Stimulated activated CD4-positive, alpha-beta T cell treated with anti-CD3 and anti-CD28 coated beads, TNF-alpha, amount 100 ng/mL, for 24 hours (primary cell): ENCODE results near the gene PTGDR2.
"Not testable (repeated sequence)": the region's sequence is repeated elsewhere in the genome, so short reads cannot be mapped to it uniquely, and the experiment has no call there.

ENCODE experiments used
- DNase-seq, 3 experiments: peaks; one replicate each; pipeline ENCODE4 v3.0.0-alpha.2; 2020; ENCODE audit warnings: low read depth in 3 of 3

Gene PTGDR2

DNA sequence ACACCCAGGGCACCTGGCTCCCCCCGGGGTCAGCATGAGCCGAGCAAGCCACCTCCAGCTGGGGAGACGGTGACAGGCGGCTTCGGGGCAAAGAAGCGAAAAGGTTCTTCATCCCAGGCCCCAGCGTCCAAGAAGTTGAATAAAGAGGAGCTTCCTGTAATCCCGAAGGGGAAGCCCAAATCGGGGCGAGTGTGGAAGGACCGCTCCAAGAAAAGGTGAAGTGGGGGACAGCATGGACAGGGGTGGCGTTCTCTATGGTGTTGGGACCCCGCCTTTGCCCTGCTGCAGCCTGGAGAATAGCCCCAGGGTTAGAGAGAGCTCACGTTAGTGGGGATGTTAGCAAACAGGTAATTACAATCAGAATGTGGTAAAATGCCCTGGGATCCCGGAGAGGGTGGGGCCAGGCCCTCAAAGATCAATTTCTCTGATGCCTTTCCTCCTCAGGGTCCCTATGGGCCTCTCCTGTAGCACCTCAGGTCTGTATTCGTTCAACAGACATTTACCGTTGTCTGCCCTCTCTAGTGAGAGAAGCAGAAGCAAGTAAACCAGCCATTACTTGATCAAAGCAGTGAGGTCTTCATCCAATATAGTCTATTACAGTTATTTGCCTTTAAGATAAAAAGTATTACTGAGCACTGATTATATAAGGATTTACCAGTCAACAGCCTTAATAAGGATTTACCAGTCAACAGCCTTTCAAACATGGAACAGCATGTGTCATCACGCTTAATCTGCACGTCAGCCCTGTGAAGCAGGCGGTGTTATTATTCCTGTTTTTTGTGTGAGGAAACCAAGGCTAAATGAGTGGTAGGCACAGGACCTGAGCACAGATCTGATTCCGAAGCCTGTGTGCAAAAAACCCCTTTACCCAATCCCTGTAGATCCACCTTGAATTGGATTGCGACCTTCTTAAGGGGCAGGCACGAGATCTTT is 12.8 kb downstream of the PTGDR2 start:
- no peak for DNase-seq

DNA sequence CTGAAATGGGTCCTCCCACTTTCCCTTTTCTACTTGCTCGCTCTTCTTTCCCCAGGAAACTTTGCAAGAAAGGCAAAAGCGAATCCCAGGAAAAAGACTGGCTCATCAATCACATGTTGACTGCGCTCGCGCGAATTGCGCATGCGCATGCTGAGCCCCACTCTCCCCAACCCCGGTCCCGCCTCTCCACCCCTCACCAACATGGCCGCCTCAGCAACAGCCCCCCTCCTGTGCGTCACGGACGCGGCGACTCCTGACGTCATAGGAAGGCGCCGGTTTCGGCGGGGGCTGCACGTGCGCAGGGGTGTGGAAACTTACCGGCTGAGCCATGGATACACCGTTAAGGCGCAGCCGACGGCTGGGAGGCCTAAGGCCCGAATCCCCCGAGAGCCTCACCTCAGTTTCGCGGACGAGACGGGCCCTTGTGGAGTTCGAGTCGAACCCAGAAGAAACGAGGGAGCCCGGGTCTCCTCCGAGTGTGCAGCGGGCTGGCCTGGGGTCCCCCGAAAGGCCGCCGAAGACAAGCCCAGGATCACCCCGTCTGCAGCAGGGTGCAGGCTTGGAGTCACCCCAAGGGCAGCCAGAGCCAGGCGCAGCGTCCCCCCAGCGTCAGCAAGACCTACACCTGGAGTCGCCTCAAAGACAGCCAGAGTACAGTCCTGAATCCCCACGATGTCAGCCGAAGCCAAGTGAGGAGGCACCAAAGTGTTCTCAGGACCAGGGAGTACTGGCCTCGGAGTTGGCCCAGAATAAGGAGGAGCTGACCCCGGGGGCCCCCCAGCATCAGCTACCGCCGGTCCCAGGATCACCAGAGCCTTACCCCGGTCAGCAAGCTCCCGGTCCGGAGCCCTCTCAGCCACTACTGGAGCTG is 13.7 kb downstream of the PTGDR2 start, which contains the start of gene CCDC86:
CCDC86 (plus strand) TSS at position 317 of the 871 bp plus-strand sequence; CDS start at position 329, 12 bp downstream.
- peak; percentile 98 for DNase-seq

DNA sequence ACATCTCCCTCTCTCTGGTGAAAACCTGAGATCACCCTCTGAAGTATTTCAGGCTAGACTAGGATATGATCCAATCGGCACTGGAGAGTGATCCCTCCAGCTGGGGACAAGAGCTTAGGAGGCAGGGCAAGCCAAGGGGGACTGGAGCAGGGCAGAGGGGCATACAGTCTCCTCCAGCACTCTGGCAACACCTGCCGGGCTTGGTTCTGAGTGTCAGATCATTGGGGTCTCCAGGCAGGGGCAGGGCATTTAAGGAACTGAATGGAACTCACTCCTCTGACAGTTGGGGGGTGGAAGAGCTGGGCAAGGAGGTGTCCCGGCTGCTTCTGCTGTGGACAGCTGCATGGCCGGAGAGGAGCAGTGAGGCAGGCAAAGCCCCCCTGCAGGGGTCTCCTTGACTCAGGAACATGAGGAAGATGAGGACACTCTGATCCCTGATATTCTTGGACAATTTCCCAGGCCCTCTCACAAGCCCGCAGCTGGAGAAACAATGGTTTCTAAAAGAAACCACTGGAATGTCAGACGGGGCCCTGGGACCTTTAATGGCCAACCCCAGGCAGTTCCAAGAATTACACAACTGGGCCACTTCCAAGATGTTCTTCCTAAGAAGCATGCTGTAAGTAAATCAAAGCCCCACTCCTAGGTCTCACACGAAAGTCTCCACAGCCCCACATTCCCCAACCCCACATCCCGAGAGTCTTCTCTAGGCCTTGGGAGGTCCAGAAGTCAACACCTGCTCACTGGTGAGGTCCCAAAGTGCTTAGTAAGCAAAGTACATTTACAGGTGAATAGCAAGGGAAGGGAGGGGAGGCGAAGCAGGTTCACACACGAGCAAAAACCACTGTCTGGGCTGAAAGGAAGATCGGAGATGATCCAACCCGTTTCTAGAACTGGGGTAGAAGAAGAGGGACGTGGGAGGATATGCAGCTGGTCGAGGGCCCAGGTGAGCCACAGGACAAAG is 15.0 kb downstream of the PTGDR2 start:
- DNase-seq: no peak

DNA sequence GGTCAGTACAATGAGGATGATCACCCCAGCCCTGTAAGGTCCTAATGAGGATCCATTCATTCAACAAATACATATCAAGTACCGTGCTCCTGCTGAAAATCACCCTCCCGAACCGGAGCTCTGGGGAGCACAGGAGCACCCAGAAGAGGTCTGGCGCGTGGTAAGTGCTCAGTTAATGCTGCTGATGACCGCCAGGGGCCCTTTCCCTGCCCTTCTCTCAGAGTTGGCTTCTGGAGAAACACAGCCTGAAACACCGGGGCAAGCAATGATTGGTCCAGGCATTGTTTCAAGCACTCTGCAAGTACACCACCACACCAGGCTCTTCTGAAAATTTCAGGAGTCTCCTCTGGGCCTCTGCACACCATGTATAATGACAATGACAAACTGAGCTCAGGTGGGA is 17.6 kb downstream of the PTGDR2 start:
- DNase-seq: no peak

DNA sequence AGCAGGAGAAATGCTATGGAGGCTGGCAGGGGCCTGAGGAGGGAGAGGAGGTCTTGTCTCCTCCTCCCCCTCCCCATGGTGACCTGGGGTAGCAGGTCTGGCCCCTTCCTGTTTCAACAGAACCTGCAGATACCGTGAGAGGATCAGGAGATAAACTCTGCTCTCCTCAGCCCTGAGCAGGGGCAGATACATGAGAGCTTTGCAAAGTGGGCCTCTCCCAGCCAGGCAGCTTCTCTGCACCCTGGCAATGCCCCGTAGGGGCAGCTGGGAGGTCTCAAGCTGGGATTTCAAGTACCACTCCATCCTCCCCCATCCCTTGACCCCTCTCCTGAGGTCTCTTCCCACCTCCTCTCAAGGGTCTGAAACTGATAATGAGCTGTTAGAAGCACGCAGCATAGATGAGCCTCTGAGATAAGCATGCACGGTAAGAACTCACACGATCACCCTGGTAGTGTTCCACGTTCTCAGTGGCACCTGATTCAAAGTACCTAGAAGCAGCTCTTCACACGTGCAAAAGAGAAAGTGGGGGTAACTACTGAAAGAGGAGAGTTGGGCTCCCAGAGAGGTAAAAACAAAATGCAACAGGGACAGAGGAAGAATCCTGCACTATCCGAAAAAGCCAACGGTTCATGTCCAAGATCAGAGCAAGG is 18.8 kb downstream of the PTGDR2 start:
- no peak for DNase-seq

DNA sequence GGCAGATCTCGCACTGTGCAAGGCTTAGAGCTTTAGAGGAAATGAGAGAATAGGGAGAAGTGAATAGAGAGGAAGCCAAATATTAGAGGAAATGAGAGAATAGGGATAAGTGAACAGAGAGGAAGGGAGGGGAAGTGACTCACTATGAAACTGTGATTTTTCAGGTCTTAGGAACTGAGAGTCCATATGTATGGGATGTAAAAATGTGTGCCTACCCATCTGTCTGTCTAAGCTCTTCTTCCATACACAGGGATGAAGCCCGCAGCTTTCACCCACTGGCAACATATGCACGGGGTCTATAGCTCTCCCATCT is 20.3 kb downstream of the PTGDR2 start:
- DNase-seq: no peak

DNA sequence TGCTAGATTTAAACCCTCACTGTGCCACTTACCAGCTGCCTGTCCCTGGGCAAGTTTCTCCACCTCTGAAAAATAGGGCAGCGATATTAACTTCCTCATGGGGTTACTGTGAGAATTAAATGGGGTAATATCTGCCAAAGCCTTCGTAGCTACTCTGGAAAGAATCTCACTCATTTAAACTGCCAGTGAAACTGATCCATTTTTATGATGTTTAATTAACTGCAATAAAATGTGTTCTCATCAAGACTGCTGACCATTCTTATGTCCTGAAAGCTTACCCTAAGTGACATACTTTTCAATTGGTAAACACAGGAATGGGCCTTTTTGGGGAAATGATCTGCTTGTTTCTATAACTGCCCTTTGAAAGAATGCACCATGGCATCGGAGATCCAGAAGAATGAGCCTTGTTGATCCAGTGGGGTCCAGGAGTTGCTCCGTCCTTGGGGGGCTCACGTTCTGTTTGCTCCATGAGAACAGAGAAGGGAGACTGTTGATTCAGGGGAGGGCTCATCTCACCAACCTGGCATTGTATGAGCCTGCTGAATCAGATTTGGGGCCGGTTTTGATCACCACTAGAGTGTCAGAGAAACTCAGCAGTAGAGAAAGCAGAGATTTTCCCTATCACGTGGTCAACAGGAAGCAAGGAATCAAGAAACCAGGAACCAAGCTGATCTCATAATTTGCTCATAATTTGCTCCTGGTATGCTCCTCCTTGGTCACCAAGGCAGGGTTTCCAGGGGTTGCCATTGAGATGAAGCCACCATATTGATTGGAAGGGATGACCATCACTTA is 20.8 kb downstream of the PTGDR2 start:
- DNase-seq: no peak

DNA sequence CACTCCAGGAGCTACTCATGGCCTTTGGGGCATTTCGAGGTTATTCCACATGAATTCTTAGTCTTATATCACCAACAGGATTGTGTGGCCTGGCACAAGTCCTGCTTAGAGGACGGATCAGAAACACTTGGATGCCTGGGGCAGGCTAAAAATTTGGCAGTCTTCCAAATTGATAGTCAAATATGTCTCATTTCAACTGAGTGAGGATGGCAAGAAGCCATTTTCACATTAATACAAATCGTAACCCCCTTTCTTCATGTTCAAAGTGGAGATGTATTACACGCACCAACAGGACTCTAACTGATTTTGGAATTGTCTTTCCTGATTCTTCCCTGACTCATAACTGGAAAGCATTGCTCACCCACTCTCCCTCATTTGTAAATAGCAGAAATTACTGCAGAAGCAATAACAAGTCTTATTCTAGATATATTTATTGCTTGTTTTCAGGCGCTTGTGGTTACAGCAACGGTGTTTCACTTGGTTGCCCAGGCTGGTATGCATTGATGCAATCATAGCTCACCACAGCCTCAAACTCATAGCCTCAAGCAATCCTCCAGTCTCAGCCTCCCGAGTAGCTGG is 24.2 kb downstream of the PTGDR2 start:
- DNase-seq: no peak

DNA sequence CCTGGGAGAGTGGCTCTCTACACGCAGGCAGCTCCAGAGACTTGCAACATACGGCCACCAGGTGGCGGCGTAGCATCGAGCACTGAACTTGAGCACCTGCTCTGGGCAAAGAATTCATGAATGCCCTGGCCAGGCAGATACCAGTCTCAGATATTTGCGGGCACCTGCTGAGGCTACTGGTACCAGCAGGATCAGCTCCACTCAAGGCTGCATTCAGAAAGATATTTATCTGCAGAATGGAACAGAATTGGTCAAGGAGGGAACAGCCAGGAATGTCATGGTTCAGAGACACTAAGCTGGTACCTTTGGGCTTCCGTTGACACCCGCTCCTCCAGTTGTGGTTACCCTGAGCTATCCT is 24.6 kb downstream of the PTGDR2 start:
- peak; percentile 62 to 81 (median 64) for DNase-seq

DNA sequence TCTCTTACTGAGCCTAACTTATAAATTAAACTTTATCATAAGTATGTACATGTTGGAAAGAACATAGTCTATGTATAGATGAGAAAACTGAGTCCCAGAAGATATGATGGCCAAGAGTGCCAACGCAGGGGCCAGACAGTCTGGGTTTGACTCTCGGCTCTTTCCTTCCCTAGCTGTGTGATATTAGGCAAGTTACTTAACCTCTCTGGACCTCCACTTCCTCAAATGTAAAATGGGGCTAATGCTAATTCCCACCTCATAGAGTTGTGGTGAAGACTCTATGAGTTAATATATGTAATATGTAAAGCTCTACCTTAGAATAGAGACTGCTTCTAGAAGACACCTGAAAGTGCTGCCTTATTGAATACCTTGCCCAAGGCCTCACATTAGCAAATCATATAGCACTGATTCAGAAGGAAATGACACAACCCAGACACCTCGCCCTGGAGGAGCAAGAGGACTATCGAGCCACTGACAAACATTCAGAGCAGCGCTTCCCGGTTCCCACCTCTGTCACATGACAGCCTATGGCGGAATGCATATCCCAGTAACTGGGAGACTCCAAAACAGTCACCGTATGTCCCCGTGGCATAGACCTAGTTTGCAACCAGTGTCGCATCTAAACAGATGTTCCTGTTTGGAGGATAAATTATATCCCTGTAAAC is 25.1 kb downstream of the PTGDR2 start:
- peak in 1 of 3 experiments; percentile 13 for DNase-seq

DNA sequence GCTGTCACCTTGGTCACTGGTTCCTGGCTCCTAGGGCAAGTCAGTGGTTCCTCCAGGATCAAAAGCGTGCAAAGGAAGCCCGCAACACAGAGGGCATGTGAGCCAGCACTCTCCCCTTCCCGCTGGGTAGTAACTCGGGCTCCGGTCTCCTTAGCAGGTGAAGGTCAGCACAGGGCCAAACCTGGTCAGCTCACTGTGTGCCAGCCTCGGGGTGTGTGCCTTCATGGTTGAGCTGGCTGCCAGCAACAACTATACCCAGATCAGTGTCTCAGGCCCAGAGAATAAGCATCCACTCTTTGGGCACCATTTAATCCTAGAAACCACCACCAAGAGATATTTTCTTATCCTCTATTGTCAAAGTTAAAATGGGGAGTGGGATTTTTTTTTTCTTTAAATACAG is 30.0 kb downstream of the PTGDR2 start:
- DNase-seq: no peak

DNA sequence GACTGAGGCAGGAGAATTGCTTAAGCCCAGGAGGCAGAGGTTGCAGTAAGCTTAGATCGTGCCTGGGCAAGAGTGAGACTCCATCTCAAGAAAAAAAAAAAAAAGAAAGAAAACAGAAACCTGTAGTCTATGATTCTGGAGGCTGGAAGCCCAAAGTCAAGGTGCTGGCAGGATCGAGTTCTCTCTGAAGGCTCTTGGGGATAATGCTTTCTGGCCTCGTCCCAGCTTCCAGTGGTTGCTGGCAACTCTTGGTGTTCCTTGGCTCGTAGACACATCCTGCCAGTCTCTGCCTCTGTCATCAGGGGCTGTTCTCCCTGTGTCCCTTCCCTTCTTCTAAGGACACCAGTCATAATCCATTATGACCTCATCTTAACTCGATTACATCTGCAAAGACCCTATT is 30.6 kb downstream of the PTGDR2 start:
- DNase-seq: no peak

DNA sequence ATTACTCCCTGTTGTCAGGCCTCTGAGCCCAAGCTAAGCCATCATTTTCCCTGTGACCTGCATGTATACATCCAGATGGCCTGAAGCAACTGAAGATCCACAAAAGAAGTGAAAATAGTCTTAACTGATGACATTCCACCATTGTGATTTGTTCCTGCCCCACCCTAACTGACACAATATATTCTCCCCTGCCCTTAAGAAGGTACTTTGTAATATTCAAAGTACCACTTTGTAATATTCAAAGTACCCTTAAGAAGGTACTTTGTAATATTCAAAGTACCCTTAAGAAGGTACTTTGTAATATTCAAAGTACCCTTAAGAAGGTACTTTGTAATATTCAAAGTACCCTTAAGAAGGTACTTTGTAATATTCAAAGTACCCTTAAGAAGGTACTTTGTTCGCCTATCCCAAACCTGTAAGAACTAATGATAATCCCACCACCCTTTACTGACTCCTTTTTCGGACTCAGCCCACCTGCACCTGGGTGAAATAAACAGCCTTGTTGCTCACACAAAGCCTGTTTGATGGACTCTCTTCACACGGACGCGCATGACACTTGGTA is 31.9 kb downstream of the PTGDR2 start:
- DNase-seq: not testable (repeated sequence)

DNA sequence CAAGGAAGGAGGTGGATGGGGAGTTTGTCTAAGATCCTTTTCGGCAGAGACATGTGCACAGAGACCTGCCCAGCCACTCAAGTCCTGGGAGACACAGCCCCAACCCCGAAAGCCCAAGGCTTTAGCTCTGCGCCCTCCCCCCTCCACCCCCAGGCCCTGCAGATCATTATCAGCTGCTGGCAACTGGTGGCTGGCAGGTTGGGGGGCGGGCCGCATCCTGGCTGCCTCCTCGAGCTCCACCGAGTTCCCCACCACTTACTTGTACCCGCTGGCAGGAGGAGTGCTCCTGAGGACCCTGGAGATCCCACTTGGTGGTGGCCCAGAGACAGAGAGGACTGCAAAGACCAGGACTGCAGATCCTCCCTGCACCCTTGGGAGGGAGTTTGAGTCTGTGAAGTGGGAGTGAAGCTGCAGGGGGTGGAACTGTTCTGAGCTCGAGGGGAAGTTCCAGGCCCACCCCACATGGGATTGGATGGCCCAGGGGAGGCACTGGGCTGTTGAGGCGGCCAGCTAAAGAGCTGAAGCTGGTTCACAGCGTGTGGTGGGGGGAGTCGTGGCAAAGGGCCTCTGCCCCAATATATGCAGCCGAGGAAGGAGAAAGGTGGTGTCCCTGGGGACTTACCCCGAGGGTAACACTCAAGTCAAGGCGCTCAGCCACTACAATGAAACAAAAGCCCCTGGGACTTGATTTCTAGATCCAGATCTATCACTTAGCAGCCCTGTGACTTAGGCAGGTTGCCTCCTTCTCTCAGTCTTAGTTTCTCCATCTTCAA is 33.7 kb downstream of the PTGDR2 start:
- no peak for DNase-seq

DNA sequence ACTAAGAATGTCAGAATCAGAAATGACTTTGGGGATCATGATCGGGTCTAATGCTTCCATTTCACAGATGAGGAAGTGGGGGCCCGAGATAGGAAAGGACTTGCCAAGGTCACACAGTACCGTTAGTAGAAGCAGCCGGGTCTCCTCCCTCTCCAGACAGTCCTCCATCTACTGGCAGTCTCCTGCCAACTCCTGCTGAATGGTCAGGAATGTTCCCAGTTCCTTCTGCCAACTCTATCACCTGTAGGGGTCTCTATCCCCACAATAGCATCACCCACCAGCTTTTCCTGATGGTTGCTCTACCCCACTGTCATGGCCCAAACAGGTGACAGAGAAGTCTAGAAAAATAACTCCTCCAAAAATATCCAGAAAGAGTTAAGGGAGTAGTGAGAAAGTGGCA is 37.7 kb downstream of the PTGDR2 start:
- DNase-seq: no peak

DNA sequence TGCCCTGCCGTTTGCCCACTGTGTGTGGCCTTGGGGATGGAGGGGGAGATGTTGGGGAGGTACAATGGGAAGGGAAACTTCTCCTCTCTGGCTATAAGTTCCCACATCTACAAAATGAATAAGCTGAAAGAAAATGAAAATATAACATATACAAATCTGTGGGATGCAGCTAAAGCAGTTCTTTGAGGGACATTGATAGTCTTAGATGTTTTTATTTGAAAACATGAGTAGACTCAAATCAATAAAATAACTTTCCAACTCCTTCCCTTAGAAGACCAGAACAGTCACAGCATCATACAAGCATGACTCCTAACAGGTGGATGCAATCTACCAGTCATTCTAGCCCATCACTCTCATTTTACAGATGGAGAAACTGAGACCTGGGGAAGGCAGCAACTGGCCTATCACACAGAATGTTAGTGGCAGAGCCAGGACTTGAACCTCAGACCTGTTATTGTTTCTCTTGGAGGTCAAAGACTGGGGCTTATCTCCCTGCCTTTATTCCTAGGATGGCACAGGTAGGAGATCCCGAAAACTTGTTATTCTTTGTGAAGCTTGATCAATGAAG is 39.1 kb downstream of the PTGDR2 start:
- DNase-seq: no peak

DNA sequence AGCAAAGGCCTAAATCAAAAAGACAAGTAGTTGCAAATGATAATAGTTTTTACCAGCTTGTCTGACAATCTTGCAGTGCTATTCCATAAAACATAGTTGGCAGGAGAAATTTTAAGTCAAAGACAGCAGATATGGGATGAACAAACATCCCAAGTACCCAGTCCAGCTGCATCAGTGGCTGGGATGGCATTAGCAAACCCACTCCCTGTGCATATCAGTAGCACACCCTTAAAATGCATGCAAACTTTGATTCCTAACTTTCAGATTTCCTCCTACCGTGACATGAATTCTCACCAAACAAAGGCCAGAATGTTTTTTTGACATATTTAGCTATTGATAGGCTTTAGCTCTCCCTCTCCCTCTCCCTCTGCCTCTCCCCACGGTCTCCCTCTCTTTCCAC is 41.6 kb downstream of the PTGDR2 start:
- DNase-seq: no peak

DNA sequence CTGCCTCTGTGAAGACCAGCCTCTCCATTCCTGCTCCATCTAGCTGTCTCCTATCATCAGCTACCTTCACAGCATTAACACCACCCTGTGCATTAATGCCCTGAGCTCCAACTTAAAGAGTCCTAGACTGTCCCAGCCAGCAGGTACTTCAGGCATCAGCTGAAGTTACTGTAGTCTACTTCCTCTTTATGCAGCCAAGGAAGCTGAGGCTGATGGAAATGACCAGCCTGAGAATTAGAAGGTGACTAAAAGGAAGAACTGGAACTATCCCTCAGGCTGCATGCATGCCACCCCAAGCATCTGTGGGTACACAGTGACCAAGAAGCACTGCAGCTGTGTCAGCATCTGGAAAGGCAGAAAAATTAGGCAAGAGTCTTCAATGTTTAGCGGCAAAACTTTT is 42.4 kb downstream of the PTGDR2 start:
- no peak for DNase-seq
